NCI-H2196 (cell line): ENCODE data around the gene NDUFS8.

Source experiments
- DNase-seq: peaks from one replicate; lab custom pipeline; 2025; ENCODE audit not compliant: unreplicated experiment; lab: John Stamatoyannopoulos, UW

The NDUFS8 gene

DNA sequence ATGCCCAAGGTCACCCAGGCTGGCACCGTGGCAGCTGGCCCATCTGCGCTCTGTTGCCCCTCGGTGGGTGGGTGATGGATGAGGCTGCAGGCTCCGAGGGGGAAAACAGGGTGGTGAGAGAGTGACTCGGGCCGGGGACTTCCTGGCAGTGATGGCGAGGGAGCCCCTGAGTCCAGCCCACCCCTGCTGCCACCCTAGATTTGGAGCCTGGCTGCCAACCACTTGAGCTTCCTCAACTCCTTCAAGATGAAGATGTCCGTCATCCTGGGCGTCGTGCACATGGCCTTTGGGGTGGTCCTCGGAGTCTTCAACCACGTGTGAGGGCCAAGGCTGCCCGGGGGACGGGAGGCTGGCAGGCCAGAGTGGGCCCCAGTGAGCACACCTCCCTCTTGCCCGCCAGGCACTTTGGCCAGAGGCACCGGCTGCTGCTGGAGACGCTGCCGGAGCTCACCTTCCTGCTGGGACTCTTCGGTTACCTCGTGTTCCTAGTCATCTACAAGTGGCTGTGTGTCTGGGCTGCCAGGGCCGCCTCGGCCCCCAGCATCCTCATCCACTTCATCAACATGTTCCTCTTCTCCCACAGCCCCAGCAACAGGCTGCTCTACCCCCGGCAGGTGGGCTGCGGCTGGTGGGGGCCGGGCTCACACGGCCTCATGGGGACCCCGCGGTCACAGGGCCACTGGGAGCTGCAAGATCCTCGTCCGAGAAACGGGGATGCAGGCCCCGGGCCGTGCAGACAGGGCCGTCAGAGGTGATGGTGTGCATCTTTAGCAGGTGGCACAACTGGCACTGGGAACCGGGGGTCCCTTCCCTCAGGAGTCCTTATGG lies 18.4 kb downstream of the NDUFS8 start:
- DNase-seq = no peak

- no peak for DNase-seq
These were observed 19.3 kb downstream of the NDUFS8 start for GRCh38 chr11:68049509-68050370.

DNA sequence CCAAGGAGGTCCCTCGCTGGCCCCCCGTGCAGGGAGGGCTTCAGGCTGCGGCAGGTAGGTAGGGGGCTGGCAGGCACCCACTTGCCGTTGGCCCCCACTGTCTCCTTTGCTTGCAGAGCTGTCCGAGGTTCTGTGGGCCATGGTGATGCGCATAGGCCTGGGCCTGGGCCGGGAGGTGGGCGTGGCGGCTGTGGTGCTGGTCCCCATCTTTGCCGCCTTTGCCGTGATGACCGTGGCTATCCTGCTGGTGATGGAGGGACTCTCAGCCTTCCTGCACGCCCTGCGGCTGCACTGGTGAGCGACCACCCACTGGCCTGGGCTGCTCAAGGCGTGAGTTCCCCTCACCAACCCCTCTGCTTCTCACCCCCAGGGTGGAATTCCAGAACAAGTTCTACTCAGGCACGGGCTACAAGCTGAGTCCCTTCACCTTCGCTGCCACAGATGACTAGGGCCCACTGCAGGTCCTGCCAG lies 19.9 kb downstream of the NDUFS8 start:
- no peak for DNase-seq

DNA sequence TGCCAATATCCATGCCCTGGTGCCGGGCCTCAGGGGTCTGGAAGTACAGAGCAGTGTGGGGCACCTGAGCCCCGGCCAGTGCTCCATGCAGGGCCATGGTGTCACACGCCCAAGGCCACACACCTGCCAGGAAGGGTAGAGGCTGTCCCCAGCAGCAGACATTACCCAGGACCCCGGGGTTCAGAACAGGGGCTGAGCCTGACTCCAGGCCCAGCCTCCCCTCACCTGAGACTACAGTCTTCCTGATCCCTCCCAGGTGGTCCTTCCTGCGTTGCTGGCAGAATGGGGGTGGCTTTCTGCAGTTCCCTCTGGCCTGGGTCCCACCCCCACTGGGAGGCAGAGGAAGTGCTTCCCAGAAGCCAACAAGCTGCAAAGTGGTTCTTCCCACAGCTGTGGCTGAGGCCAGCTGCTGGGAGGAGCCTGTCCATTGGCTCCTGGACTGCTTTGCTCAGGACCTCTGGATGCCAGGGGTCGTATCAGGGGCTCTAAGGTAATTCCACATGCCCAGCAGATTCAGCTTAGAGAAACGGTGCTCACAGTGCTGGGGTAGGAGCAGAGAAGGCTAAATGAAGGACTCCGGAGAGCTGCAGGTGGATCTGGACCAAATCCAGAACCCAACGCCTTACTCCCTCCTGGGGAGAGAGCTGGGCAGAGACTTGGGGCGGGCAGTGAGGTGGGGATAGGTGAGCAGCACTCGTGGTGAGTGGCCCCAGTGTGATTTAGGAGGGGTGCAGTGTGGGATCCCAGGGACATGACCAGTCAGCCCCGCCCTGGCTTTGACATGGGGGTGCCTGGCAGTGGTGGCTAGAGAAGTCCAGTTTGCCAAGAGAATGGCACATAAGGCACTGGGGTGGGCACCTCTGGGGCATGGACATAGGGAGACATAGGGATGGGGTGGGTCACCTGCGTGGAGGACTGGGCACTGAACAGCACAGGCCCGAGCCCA lies 21.0 kb downstream of the NDUFS8 start:
- no peak for DNase-seq

GRCh38 chr11:68052137-68052873 lies 21.8 kb downstream of the NDUFS8 start:
- DNase-seq = no peak

DNA sequence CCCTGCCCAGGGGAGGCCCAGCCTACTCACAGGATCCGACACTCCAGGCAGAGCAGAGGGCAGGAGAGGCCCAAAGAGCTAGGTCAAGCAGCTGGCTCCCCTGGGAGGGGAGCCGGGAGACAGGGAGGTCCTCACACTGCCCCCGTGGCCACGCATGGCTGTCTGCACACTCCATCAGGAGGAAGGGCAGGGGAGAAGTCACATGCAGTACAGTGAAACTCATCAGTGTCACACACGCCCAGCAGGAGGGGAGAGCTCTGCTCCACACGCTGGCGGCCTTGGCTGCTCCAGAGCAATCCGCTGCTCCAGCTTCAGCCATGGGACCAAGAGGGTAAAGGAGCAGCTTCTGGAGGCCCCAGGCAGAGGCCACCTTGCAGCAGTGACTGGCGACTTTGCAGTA lies 22.6 kb downstream of the NDUFS8 start:
- no peak for DNase-seq

DNA sequence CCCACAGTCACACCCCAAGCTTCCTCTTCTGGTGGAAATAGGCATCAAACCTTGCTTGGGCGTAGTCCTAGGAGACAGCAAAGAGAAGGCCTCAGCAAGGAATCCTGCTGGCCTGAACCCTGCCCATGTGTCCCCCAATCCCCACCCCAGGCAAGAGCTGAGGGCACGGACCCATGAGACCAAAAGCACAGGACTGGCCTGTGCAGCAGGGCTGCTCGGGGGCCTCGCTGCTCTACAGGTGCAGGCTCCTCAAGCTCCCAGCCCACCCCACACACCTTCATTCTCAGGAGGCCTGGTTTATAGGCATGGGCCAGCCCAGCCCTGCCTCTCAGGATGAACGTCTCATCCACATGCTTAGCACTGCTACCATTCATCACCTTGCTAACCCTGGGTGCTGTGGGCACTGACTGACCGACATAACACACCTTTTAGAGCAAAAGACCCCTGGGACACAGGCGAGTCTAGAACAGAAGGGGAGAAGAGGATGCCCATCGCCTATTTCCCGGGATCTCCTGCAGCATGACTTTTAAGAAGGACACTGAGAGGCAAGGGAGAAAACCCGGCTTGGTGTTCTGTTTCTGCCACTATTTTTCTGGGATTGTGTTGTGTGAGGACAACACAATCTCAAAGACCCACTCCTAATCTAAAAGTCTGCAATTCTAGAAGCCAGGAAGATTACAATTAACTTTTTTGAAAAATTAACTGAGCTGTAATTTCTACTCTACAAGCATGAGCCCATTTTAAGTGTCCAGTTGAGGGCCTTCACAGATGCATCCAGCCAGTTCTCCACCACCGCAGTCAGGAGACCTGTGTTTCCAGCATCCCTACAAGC lies 23.7 kb downstream of the NDUFS8 start:
- no peak for DNase-seq

GRCh38 chr11:68056317-68057285 lies 26.1 kb downstream of the NDUFS8 start:
- DNase-seq = no peak

GRCh38 chr11:68057807-68058206 lies 27.3 kb downstream of the NDUFS8 start:
- no peak for DNase-seq

- no peak for DNase-seq
These were observed 31.0 kb downstream of the NDUFS8 start for GRCh38 chr11:68061508-68061907.

DNA sequence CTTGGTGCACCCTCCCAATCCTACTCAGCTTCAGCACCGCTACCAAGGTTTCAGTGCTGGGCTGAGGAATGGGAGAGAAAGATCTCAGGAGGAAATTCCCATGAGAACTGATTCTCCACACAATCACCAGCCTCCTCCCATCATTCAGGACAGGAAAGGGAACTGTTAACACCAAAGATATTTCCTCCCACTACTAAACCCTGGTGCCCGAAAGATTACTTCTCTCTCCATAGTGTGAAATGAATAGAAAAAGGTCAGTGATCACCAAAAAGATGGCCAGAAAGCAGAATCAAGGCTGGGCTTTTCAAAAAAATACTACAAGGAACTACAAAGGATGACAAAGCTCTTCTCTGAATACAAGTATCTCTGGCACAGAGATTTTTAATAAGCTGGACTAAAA lies 34.4 kb downstream of the NDUFS8 start:
- no peak for DNase-seq

DNA sequence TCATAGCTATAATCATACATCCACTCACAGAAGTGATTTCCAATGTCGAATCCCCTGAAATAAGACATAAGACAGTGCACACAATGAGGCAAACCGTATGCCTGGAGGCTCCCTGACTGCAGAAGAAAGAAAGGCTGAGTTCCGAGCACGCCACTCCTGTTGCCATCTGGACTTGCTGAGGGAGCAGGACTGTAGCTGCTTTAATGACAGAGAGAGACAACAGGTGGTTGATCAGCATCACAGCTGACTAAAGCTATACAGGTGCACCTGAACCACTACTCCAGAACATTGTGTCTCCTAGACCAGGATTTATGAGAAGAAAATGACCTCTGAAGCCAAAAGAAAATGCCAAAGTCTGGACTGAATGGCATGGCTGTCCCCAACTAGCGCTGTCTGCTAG lies 35.4 kb downstream of the NDUFS8 start:
- DNase-seq = no peak

- no peak for DNase-seq
These were observed 36.3 kb downstream of the NDUFS8 start for GRCh38 chr11:68066742-68067141.

DNA sequence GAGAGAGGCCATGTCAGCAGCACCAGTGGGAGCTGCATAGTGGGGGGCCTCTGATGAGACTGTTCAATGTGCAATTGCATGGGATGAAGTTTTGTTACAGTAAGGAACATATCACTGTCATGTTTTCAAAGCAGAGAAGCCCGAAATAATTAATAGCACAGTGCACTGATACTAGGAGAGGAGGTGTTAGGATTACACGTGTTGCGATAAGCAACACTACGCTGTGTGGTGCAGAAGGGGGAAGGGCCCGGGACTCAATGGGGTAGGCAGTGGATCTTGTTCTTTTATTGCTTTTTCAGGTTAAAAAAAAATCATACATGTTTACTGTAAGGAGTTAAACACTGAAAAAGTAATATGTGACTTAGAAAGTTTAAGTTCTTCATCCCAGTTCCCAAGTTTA lies 37.5 kb downstream of the NDUFS8 start:
- no peak for DNase-seq

DNA sequence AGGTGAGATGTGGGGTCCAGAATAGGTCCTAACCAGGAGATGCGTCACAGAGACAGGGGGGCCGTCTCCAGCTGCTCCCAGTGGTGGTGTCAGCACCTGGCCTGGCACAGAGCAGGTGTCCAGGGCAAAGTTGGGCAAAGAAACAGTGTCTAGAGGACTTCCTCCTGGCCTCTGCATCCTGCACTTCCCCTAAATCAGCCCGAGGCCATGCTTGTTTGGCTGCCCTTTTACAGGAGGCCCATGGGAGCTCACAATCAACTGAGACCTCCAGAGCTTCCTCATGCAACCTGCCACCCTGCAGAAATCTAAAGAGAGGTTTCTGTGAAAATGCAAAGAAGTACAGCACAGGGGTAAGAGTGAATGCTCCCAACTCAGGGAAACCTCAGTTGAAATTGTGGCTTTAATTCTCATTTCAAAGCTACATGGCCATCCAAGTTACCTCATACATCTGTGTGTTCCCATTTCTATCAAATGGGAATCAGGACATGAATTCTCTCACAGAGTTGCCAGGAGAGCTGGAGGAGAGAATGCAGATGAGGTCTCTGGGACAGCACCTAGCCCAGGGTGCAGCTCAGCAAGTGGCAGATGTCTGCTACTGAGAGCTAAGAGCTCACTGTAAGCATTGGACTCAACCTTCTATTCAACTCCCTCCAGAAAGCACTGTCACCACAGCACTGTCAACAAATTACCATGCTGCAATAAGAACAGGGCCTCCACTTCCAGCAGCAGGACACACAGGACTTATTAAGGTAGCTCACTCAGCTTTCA lies 41.0 kb downstream of the NDUFS8 start:
- no peak for DNase-seq

DNA sequence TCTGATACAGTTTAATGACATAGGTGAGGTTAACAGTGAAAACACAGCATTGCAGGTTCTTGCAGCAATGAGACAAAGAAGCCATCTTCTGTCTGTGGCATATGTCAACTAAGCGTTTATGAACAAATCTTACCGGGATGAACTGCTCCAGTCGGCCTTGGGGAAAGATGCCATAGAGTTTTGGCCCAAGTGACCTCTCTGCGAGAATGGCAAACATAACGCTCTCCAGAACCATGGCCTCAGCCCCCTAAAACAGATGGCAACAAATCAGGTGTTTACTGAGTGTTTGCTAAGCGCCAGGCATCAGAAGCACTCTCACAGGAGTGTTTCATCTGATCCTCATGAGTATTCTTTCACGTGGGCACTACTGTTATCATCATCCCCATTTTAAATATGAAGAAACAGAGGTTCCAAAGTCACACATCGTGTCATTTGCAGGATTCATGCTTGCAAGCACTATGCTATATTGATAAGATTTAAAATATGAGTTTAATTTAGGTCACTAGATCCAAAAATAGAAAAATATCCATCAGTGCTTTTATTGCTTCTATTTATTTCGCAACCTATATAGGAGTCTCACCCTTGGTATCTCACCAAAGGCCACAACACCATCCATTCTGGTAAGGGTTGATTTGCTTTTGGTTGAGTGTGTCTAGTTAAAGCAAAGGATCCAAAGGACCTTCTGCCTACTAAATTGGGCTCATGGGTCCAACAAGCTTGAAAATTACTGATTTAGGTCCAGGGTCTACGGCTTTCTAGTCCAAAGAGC lies 44.3 kb downstream of the NDUFS8 start:
- no peak for DNase-seq
